Fibroblast of pulmonary artery (primary cell): Measurements from ENCODE around the gene CLDN9.

Source experiments
- DNase-seq: peaks from one replicate; pipeline ENCODE4 v3.0.0-alpha.2; 2010; ENCODE audit warnings: low read depth
- H3K4me3 ChIP-seq: replicated peaks from 2 replicates; pipeline ENCODE4 v1.5.1; 2011; ENCODE audit warnings: low read depth, mild to moderate bottlenecking, control low read depth, low read length, moderate library complexity
- TF ChIP-seq, protein P1 (sequence below): IDR thresholded peaks from 2 replicates; pipeline ENCODE4 v1.5.1; 2011; ENCODE audit warnings: mild to moderate bottlenecking, control low read depth, low read length, inconsistent platforms; ENCODE audit errors: missing control alignments

The CLDN9 gene

DNA sequence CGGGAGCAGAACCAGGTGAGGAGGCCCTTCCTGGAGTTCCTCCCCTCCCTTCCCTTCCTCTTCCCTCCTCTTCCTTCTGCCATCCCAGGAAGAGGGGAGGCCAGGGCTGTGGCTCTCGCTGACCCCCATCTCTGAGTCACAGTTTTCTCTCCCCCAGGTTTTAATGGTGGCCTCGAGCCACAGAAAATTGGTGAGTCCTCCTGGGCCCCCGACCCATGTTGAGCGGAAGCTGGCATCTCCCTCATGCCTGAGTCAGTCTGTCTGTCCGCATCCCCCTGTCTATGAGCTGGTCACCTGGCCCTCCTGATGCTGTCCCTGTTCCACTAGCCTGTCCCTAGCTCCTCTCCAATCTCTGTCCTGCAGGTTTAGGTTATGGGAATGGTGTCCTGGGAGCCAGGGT, 12.8 kb upstream of the CLDN9 start:
- no peak overlapping the region for H3K4me3 ChIP-seq
- TF ChIP-seq, protein P1, sequence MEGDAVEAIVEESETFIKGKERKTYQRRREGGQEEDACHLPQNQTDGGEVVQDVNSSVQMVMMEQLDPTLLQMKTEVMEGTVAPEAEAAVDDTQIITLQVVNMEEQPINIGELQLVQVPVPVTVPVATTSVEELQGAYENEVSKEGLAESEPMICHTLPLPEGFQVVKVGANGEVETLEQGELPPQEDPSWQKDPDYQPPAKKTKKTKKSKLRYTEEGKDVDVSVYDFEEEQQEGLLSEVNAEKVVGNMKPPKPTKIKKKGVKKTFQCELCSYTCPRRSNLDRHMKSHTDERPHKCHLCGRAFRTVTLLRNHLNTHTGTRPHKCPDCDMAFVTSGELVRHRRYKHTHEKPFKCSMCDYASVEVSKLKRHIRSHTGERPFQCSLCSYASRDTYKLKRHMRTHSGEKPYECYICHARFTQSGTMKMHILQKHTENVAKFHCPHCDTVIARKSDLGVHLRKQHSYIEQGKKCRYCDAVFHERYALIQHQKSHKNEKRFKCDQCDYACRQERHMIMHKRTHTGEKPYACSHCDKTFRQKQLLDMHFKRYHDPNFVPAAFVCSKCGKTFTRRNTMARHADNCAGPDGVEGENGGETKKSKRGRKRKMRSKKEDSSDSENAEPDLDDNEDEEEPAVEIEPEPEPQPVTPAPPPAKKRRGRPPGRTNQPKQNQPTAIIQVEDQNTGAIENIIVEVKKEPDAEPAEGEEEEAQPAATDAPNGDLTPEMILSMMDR, result no peak
- no peak for DNase-seq

DNA sequence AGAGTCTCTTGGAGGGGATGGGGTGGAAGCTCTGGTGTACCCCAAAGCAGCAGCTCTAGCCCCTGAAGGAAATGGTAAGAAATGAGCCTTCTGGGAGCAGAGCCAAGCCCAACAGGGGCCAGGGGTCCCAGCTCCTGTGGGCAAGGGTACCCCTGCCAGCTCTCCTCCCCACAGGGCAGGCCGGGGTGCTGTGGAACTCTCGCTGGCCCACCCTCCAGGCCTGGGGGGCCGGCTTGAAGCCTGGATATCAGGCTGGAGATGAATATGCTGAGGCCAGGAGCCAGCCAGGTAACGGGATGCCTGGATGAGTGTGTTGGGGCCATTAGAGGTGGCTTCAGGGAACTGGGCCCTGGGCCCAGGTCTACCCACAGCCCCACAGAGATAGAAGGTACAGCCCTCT, 12.2 kb upstream of the CLDN9 start:
- H3K4me3 ChIP-seq, result no peak overlapping the region
- TF ChIP-seq, protein P1, result no peak
- no peak for DNase-seq

GRCh38 chr16:3001316-3001715, 11.4 kb upstream of the CLDN9 start:
- H3K4me3 ChIP-seq, result no peak overlapping the region
- DNase-seq, result no peak
- TF ChIP-seq, protein P1, result no peak

DNA sequence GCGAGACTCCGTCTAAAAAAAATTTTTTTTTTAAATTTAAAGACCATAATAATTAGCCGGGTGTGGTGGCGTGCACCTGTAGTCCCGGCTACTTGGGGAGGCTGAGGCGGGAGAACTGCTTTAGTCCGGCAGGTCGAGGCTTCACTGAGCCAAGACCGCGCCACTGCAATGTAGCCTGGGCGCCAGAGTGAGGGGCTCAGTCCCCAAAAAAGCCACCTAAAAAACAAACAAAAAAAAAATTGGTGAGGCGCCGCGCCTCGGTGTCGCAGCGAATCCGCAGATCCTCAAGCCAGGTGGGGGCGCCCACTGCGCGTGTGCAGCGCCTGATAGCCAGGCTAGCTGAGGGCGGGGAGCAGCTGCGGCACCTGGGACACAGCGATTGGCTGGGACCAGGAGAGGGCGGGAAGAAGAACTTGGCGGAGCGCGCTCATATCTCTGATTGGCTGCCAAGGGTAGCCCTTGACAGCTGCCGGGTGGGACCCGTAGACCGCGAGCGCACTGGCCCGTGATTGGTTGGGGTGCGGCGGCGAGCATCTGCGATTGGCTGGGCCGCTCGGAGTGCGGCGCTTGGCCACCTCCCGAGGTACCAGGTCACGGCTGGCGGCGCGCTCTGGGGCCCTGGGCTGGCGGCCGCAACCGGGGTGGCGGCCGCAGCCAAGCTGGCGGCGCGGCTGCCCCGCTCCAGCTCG, 9.0 kb upstream of the CLDN9 start:
- peak; percentile 99 for DNase-seq
- no peak overlapping the region for H3K4me3 ChIP-seq
- TF ChIP-seq, protein P1, result peak; percentile 21

DNA sequence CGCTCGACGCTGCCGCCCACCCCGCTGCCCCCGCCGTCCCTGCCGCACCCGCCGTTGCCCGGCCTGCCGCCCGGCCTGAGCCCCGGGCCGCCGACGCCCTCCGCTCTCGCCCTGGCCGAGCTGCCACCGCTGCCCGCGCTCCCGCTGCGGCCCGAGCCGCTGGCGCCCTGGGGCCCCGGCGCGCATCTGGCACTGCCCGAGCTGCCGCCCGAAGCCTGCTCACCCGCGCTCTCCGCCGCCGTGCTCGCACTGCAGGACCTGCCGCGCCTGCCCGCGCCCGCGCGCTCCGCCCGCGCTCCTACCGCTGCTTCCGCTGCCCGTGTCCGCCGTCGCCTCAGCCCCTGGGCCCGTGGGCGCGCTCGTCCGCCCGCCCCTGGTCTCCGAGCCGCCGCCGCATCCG, 8.4 kb upstream of the CLDN9 start:
- no peak for DNase-seq
- TF ChIP-seq, protein P1, result no peak
- H3K4me3 ChIP-seq, result no peak overlapping the region

DNA sequence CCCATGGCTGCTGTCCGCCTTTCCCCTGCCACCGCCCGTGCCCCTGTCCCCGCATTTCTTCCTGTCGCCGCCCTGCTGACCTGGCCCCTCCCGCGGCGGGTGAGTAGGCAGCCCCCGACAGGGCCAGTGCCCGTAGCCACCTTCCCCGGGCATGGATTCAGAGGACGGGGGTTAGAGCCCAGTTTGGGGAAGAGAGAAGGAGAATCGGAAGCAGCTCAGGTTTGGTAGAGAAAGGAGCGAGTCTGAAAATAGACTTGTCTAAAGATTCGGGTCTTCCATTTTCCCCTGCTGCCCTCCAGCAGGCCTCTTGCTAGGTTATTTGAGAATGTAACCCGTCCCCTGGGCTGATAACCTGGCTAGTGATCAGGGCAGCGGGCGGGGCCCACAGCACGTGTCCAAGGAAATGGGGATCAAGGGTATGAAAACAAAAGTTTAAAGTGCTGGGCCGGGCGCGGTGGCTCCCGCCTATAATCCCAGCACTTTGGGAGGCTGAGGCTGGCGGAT, 7.9 kb upstream of the CLDN9 start:
- no peak overlapping the region for H3K4me3 ChIP-seq

More for the DNA sequence above, 7.9 kb upstream of the CLDN9 start:
- TF ChIP-seq, protein P1, result no peak
- DNase-seq, result no peak
